ENCODE measurements around the gene DLG1. TPM values are rescaled to one million over a fixed set of nuclear protein-coding genes. Genes with fewer than 3 reads are reported as not detected.

The DLG1 gene
- polyA plus RNA-seq, 1 donor from 2014 or later: 43.9 TPM

DNA sequence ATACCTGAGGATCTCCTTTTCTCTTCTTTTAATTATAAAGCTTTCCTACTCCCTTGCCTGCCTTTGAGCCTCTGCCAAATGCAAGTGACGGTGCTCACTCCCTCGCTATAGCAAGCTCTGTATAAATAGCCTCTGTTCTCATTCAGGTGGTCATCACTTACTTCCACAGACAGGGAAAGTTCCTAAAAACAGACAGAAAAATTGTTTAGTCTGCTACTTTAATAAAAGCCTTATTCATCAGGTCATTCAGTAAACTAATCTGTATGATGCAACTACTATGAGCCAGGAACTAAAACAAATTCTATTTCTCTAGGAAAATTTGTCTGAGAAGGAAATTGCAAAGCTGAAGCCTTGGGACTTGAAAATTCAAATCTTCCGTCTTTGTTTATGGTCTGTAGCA lies 10.2 kb upstream of the DLG1 start:
- Histone ChIP-seq H3K27me3 (ENCODE audit: insufficient read depth, low read depth, low read length) (no peaks in the 10 kb centered on the region), H3K9me3 (ENCODE audit: low read length) (no peaks in the 10 kb centered on the region), H3K4me3 (ENCODE audit: low read length) (no peak overlapping the region), H3K36me3 (ENCODE audit: insufficient read depth, low read length) (no peaks in the 10 kb centered on the region), H3K9ac (ENCODE audit: low read length) (no peak overlapping the region), H2AFZ (ENCODE audit: low read depth, low read length) (no peak overlapping the region), H3K27ac (ENCODE audit: low read length) (no peak overlapping the region), H3K4me2 (ENCODE audit: low read length) (no peak overlapping the region), H3K9me2 (ENCODE audit: insufficient read depth, low read length) (no peaks in the 10 kb centered on the region), H3F3A (ENCODE audit: insufficient read depth, low read length, poor library complexity, severe bottlenecking) (no peaks in the 10 kb centered on the region), H3K79me2 (replicated peaks; ENCODE audit: insufficient read depth, low read length) (no peaks in the 10 kb centered on the region), H4K20me1 (ENCODE audit: insufficient read depth) (no peaks in the 10 kb centered on the region)
- TF ChIP-seq EZH2 (IDR thresholded peaks at IDR 0.05; ENCODE audit: borderline replicate concordance, insufficient read depth, low read length, poor library complexity, severe bottlenecking) (no peak), MXI1 (conservative IDR thresholded peaks at IDR 0.05; ENCODE audit: poor library complexity, severe bottlenecking) (no peak), POLR2AphosphoS5 (IDR thresholded peaks at IDR 0.05) (no peak), EP300 (conservative IDR thresholded peaks at IDR 0.05; ENCODE audit: poor library complexity, severe bottlenecking) (no peak), RAD21 (conservative IDR thresholded peaks at IDR 0.05) (no peak), TAF1 (IDR thresholded peaks at IDR 0.05; ENCODE audit: low read depth) (no peak), SMC3 (conservative IDR thresholded peaks at IDR 0.05; ENCODE audit: poor library complexity) (no peak)
- TF ChIP-seq, protein P1, sequence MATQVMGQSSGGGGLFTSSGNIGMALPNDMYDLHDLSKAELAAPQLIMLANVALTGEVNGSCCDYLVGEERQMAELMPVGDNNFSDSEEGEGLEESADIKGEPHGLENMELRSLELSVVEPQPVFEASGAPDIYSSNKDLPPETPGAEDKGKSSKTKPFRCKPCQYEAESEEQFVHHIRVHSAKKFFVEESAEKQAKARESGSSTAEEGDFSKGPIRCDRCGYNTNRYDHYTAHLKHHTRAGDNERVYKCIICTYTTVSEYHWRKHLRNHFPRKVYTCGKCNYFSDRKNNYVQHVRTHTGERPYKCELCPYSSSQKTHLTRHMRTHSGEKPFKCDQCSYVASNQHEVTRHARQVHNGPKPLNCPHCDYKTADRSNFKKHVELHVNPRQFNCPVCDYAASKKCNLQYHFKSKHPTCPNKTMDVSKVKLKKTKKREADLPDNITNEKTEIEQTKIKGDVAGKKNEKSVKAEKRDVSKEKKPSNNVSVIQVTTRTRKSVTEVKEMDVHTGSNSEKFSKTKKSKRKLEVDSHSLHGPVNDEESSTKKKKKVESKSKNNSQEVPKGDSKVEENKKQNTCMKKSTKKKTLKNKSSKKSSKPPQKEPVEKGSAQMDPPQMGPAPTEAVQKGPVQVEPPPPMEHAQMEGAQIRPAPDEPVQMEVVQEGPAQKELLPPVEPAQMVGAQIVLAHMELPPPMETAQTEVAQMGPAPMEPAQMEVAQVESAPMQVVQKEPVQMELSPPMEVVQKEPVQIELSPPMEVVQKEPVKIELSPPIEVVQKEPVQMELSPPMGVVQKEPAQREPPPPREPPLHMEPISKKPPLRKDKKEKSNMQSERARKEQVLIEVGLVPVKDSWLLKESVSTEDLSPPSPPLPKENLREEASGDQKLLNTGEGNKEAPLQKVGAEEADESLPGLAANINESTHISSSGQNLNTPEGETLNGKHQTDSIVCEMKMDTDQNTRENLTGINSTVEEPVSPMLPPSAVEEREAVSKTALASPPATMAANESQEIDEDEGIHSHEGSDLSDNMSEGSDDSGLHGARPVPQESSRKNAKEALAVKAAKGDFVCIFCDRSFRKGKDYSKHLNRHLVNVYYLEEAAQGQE (IDR thresholded peaks at IDR 0.05; ENCODE audit: borderline replicate concordance): no peak
- TF ChIP-seq, protein P2, sequence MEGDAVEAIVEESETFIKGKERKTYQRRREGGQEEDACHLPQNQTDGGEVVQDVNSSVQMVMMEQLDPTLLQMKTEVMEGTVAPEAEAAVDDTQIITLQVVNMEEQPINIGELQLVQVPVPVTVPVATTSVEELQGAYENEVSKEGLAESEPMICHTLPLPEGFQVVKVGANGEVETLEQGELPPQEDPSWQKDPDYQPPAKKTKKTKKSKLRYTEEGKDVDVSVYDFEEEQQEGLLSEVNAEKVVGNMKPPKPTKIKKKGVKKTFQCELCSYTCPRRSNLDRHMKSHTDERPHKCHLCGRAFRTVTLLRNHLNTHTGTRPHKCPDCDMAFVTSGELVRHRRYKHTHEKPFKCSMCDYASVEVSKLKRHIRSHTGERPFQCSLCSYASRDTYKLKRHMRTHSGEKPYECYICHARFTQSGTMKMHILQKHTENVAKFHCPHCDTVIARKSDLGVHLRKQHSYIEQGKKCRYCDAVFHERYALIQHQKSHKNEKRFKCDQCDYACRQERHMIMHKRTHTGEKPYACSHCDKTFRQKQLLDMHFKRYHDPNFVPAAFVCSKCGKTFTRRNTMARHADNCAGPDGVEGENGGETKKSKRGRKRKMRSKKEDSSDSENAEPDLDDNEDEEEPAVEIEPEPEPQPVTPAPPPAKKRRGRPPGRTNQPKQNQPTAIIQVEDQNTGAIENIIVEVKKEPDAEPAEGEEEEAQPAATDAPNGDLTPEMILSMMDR (IDR thresholded peaks at IDR 0.05; ENCODE audit: poor library complexity, severe bottlenecking): no peak

DNA sequence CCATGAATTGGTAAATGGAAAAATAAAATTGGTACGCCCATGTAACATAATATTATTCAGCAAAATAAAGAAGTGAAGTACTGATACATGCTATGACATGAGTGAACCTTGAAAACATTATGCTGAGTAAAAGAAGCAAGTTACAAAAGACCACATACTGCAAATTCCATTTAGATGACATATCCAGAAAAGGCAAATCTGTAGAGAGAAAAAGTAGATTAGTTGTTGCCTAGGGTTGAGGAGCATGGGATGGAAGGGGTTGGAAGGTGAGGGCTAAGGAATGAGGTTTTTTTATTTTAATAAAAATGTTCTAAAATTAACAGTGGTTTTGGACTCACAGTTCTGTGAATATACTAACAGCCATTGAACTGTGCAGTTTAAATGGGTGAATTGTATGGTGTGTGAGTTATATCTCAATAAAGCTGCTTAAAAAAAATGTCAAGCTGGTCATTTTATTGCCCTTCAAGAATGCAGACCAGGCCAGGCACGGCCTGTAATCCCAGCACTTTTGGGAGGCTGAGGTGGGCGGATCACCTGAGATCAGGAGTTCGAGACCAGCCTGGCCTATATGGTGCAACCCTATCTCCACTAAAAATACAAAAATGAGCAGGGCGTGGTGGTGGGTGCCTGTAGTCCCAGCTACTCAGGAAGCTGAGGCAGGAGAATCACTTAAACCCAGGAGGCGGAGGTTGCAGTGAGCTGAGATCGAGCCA lies 8.1 kb upstream of the DLG1 start:
- no peaks in the 10 kb centered on the region for H3K79me2 ChIP-seq (replicated peaks; ENCODE audit: insufficient read depth, low read length)
- no peaks in the 10 kb centered on the region for H3K9me2 ChIP-seq (ENCODE audit: insufficient read depth, low read length)
- H4K20me1 ChIP-seq (ENCODE audit: insufficient read depth): no peaks in the 10 kb centered on the region
- no peak overlapping the region for H3K4me2 ChIP-seq (ENCODE audit: low read length)
- no peak overlapping the region for H3K4me3 ChIP-seq (ENCODE audit: low read length)
- no peaks in the 10 kb centered on the region for H3K9me3 ChIP-seq (ENCODE audit: low read length)
- no peak overlapping the region for H2AFZ ChIP-seq (ENCODE audit: low read depth, low read length)
- H3K36me3 ChIP-seq (ENCODE audit: insufficient read depth, low read length): no peaks in the 10 kb centered on the region
- no peak for TF ChIP-seq EP300 (conservative IDR thresholded peaks at IDR 0.05; ENCODE audit: poor library complexity, severe bottlenecking)
- TF ChIP-seq, protein P2 (IDR thresholded peaks at IDR 0.05; ENCODE audit: poor library complexity, severe bottlenecking): no peak
- no peak for TF ChIP-seq SMC3 (conservative IDR thresholded peaks at IDR 0.05; ENCODE audit: poor library complexity)
- no peak for TF ChIP-seq EZH2 (IDR thresholded peaks at IDR 0.05; ENCODE audit: borderline replicate concordance, insufficient read depth, low read length, poor library complexity, severe bottlenecking)
- no peak for TF ChIP-seq TAF1 (IDR thresholded peaks at IDR 0.05; ENCODE audit: low read depth)
- TF ChIP-seq MXI1 (conservative IDR thresholded peaks at IDR 0.05; ENCODE audit: poor library complexity, severe bottlenecking): no peak
- TF ChIP-seq POLR2AphosphoS5 (IDR thresholded peaks at IDR 0.05): no peak
- TF ChIP-seq, protein P1 (IDR thresholded peaks at IDR 0.05; ENCODE audit: borderline replicate concordance): no peak
- TF ChIP-seq RAD21 (conservative IDR thresholded peaks at IDR 0.05): no peak
- no peak overlapping the region for H3K9ac ChIP-seq (ENCODE audit: low read length)
- no peaks in the 10 kb centered on the region for H3F3A ChIP-seq (ENCODE audit: insufficient read depth, low read length, poor library complexity, severe bottlenecking)
- no peak overlapping the region for H3K27ac ChIP-seq (ENCODE audit: low read length)
- no peaks in the 10 kb centered on the region for H3K27me3 ChIP-seq (ENCODE audit: insufficient read depth, low read depth, low read length)

Data from neural cell (in vitro differentiated cells).